ENCODE results near the gene FCMR.
A peak's percentile ranks its signal among the peaks of the same experiment; 100 is the strongest.
"Not testable (repeated sequence)": the region's sequence is repeated elsewhere in the genome, so short reads cannot be mapped to it uniquely, and the experiment has no call there.

Gene FCMR

GRCh38 chr1:206924592-206925105, 2.9 kb upstream of the FCMR start:
- H2AFZ ChIP-seq (ENCODE audit: low read length): no peak overlapping the region
- H3K27me3 ChIP-seq (ENCODE audit: insufficient read depth, low read length, poor library complexity, severe bottlenecking): no peaks in the 10 kb centered on the region
- no peaks in the 10 kb centered on the region for H3K79me2 ChIP-seq (ENCODE audit: insufficient read depth, low read length)
- H3K9me2 ChIP-seq (replicated peaks; ENCODE audit: low read depth, low read length): no peaks in the 10 kb centered on the region
- peaks cover 33% of the 10 kb centered on the region for H3K4me1 ChIP-seq (ENCODE audit: insufficient read depth, low read length, poor library complexity, severe bottlenecking)
- H3F3A ChIP-seq (ENCODE audit: low read depth): no peaks in the 10 kb centered on the region
- no peak for TF ChIP-seq EZH2phosphoT487 (IDR thresholded peaks at IDR 0.05; ENCODE audit: borderline replicate concordance)
- no peak for TF ChIP-seq CTCF (conservative IDR thresholded peaks at IDR 0.05; ENCODE audit: low read length)
- H3K36me3 ChIP-seq (ENCODE audit: insufficient read depth, low read length): no peaks in the 10 kb centered on the region
- H3K4me3 ChIP-seq (ENCODE audit: low read length, poor library complexity, severe bottlenecking): no peak overlapping the region
- H3K9ac ChIP-seq (ENCODE audit: low read depth, low read length, poor library complexity, severe bottlenecking): no peak overlapping the region
- no peaks in the 10 kb centered on the region for H4K20me1 ChIP-seq (ENCODE audit: insufficient read depth, low read length, poor library complexity, severe bottlenecking)
- H3K4me2 ChIP-seq (ENCODE audit: low read depth, low read length, poor library complexity, severe bottlenecking): no peak overlapping the region
- no peaks in the 10 kb centered on the region for H3K9me3 ChIP-seq (ENCODE audit: insufficient read depth, low read depth, low read length)

- H3K4me3 ChIP-seq (ENCODE audit: low read length, poor library complexity, severe bottlenecking); H4K20me1 ChIP-seq (ENCODE audit: insufficient read depth, low read length, poor library complexity, severe bottlenecking); H3K9me2 ChIP-seq (replicated peaks; ENCODE audit: low read depth, low read length); H3K79me2 ChIP-seq (ENCODE audit: insufficient read depth, low read length); H3K4me2 ChIP-seq (ENCODE audit: low read depth, low read length, poor library complexity, severe bottlenecking); H3K9me3 ChIP-seq (ENCODE audit: insufficient read depth, low read depth, low read length); H3K36me3 ChIP-seq (ENCODE audit: insufficient read depth, low read length); H3F3A ChIP-seq (ENCODE audit: low read depth); H3K27me3 ChIP-seq (ENCODE audit: insufficient read depth, low read length, poor library complexity, severe bottlenecking); H3K9ac ChIP-seq (ENCODE audit: low read depth, low read length, poor library complexity, severe bottlenecking); H2AFZ ChIP-seq (ENCODE audit: low read length): not testable (repeated sequence)
- H3K4me1 ChIP-seq (ENCODE audit: insufficient read depth, low read length, poor library complexity, severe bottlenecking): peaks cover 33% of the 10 kb centered on the region
Measured at GRCh38 chr1:206923961-206924557, 2.3 kb upstream of the FCMR start.

- peak overlapping the region; percentile 56 for H3K4me3 ChIP-seq (ENCODE audit: low read length, poor library complexity, severe bottlenecking)
- peak overlapping the region; percentile 57 for H2AFZ ChIP-seq (ENCODE audit: low read length)
Measured at GRCh38 chr1:206923009-206923960, 1.5 kb upstream of the FCMR start.

More at GRCh38 chr1:206923009-206923960, 1.5 kb upstream of the FCMR start:
- peak overlapping the region; percentile 63 for H3K9ac ChIP-seq (ENCODE audit: low read depth, low read length, poor library complexity, severe bottlenecking)
- H3K79me2 ChIP-seq (ENCODE audit: insufficient read depth, low read length): no peaks in the 10 kb centered on the region
- no peaks in the 10 kb centered on the region for H3K9me2 ChIP-seq (replicated peaks; ENCODE audit: low read depth, low read length)
- H3K4me1 ChIP-seq (ENCODE audit: insufficient read depth, low read length, poor library complexity, severe bottlenecking): peaks cover 33% of the 10 kb centered on the region
- H4K20me1 ChIP-seq (ENCODE audit: insufficient read depth, low read length, poor library complexity, severe bottlenecking): no peaks in the 10 kb centered on the region
- no peaks in the 10 kb centered on the region for H3F3A ChIP-seq (ENCODE audit: low read depth)
- no peaks in the 10 kb centered on the region for H3K27me3 ChIP-seq (ENCODE audit: insufficient read depth, low read length, poor library complexity, severe bottlenecking)
- no peaks in the 10 kb centered on the region for H3K36me3 ChIP-seq (ENCODE audit: insufficient read depth, low read length)
- TF ChIP-seq EZH2phosphoT487 (IDR thresholded peaks at IDR 0.05; ENCODE audit: borderline replicate concordance) (no peak), CTCF (conservative IDR thresholded peaks at IDR 0.05; ENCODE audit: low read length) (no peak)
- peak overlapping the region; percentile 72 for H3K4me2 ChIP-seq (ENCODE audit: low read depth, low read length, poor library complexity, severe bottlenecking)
- H3K9me3 ChIP-seq (ENCODE audit: insufficient read depth, low read depth, low read length): no peaks in the 10 kb centered on the region

All from Loucy (cell line).